Activated CD4-positive, alpha-beta T cell treated with anti-CD3 and anti-CD28 coated beads for 24 hours (primary cell): ENCODE results near the gene CTDP1.
"Not testable (repeated sequence)": the region's sequence is repeated elsewhere in the genome, so short reads cannot be mapped to it uniquely, and the experiment has no call there.

Experiments used
- DNase-seq, 2 donors: peaks; one replicate each; pipeline ENCODE4 v3.0.0-alpha.2; 2020; ENCODE audit warnings: low read depth in 2 of 2

CTDP1 gene

DNA sequence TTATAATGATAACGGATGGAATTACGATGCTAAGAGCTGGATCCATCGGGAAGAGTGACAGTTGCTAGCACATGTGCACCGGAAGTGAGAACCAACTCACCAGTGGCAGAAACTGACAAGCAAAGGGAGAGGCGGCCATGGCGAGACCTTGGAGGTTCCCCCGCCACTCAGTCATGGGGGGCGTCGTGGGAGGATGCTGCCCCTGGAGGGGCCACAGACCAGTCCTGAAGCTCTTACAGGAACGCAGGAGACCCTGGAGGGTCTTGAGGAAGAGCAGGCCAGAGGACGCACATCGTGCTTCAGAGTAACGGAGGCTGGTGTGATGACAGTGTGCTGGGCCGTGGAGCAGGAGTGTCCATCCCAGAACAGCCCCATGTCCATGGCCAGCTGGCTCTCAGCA, 65.0 kb downstream of the CTDP1 start:
- DNase-seq, result no peak

DNA sequence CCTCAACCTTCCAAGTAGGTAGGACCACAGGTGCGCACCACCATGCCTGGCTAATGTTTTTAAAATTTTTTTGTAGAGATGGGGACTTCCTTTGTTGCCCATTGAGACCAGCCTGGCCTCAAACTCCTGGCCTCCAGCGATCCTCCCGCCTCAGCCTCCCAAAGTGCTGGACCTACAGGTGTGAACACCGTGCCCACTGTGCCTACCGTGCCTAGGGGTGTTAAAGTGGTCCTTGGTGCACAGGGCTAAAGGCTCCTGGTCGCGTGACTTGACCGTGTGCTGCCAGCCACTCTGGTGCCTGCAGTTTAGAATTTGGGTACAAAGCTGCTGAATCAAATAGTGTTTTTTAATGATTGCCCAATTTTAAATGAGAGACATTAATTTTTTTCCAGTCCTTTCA, 67.1 kb downstream of the CTDP1 start:
- no peak for DNase-seq

DNA sequence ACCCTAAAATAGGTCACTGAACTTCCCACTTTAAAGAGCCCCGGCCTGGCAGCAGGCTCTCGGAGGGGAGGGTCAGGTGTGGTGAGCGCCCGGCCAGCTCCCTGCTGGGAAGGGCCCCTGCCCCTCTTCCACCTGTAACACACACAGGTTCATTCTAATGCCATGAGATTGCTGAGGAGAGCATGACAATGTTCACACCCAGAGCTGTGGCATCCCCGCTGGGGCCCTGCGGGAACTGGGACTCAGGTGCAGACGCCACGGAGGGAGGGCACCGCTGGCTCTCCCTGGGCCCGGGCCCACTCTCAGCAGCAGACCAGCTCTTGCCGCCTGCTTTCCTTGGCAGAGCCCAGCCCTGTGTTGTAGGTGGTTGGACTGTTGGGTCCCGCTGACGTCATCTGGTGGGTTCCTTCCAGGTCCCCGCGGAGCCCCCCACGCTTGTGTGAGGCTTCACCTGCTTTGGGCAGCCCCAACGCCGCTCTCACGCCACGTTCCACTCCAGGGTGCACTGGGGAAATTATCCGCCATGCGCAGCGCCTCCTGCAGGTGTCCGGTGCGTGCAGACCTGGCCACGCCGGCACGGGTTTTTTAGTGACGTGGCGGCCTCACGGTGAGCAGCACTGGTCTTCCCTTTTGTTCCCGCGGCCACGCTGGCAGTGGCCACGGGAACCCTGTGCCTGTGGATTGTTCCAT, 67.7 kb downstream of the CTDP1 start:
- no peak for DNase-seq

DNA sequence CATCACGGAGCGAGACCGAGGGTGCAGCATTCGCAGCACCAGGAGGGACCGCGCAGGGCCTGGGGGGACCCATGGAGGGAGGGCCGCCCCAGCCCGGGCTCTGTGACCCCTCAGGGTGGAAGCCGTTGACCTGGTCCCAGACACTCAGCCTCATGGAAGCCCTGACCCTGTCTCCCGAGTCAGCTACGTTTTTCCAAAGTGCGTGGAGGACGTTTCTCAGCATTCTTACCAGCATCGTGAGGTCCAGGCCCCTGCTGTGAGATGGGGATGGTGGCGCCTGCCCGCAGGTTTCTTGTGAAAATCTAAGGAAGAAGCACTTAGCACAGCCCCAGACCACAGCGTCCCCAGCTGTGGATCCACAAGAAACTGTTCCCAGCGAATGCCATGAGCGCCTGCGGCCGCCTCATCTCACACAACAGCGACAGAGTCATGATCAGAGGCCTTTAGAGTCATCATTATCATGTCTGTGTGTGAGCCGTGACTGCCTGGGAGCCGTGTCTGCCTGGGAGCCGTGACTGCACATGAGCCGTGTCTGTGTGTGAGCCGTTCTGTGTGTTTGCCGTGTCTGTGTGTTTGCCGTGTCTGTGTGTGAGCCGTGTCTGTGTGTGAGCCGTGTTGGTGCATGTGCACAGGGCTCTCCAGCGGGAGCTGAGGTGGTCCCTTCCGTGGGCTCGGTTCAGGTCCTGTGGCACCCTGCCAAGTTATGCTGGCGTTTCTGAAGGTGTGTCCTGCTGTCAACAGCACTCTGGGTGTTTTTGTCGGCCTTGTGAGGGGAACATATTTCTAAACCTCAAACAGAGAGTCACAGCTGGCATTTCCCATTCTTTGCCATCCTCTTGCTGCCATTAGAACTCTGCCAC, 68.9 kb downstream of the CTDP1 start:
- DNase-seq, result no peak

DNA sequence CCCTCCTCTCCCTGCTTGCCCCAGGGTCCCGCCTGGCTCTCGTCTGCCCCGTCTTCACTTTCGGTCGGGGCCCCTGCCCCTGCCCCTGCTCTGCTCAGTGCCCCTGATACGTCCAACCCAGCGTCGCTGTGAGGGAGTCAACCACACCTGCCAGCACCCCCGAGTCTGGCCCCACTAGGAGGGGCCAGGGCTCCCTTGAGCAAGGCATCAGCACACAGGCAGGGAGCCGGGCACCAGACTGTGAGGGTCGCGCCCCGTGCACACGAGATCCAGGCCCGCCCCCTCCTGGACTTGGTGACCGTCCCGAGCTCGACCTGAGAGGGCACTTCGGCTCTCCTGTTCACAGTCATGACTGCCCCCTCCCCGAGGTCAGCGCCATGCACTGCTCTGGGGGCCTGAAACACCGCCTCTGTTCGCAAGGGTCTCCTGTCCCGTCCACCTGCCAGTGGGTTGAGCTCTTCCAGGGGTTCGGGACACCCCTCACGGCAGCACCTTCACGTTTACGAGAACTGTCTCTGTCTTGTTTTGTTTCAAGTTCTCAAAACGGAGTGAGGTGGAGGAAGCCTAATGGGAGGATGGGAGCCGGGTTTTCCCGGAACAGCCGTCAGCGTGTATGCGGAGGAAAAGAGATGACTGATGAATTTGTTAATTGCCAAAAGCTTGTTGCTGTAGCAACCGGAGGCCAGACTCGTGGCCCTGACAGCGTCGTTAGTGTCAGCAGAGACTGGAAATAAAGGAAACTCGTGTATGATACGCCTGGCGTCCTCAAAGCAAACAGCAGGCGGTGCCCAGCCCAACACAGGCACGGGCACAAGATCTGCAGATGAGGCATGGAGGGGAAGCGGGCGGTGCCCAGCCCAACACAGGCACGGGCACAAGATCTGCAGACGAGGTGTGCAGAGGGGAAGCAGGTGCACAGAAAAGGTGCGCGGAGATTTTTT, 69.9 kb downstream of the CTDP1 start:
- DNase-seq, result no peak

DNA sequence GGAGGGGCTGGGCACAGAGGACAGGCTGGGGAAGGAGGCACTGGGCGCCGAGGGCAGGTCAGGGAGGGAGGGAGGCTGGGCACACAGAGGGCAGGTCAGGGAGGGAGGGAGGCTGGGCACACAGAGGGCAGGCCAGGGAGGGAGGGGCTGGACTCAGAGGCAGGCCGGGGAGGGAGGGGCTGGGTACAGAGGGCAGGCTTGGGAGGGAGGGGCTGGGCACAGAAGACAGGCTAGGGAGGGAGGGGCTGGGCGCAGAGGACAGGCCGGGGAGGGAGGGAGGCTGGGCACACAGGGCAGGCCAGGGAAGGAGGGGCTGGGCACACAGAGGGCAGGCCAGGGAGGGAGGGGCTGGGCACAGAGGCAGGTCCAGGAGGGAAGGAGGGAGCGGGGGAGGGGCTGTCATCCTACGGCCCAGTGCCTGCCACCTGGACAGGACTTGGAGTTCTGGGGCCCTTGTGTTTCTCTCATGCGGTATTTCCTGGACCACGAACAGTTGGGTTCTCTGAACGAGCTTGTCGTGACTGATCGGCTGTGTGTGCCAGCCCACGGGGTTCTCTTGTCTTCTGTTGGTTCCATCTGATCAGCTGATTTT, 71.5 kb downstream of the CTDP1 start:
- DNase-seq, result no peak

DNA sequence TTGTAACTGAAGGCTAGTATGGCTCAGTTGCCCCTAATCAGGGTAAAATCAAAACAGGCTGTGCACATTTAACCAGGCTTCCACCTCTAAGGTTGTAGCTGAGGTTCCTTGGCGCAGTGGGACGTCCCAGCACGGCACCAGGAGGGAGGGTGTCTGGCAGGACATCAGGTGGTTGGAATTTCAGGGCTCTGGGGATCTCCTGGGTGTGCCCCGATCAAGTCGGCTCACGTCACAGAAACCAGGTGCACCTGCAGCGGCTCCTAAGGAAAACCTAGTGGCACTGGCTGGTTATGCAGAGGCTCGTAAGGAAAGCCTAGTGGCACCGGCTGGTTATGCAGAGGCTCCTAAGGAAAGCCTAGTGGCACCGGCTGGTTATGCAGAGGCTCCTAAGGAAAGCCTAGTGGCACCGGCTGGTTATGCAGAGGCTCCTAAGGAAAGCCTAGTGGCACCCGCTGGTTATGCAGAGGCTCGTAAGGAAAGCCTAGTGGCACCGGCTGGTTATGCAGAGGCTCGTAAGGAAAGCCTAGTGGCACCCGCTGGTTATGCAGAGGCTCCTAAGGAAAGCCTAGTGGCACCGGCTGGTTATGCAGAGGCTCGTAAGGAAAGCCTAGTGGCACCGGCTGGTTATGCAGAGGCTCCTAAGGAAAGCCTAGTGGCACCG, 72.4 kb downstream of the CTDP1 start:
- not testable (repeated sequence) for DNase-seq

DNA sequence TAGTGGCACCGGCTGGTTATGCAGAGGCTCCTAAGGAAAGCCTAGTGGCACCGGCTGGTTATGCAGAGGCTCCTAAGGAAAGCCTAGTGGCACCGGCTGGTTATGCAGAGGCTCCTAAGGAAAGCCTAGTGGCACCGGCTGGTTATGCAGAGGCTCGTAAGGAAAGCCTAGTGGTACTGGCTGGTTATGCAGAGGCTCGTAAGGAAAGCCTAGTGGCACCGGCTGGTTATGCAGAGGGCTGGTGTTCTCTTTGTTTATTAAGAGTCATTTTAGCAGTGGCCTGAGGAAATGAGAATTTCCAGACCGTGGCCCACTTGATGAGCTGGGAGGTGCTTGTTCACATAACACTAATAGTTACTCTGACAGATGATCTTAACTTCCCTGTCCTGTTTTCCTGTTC, 73.3 kb downstream of the CTDP1 start:
- DNase-seq, result not testable (repeated sequence)

DNA sequence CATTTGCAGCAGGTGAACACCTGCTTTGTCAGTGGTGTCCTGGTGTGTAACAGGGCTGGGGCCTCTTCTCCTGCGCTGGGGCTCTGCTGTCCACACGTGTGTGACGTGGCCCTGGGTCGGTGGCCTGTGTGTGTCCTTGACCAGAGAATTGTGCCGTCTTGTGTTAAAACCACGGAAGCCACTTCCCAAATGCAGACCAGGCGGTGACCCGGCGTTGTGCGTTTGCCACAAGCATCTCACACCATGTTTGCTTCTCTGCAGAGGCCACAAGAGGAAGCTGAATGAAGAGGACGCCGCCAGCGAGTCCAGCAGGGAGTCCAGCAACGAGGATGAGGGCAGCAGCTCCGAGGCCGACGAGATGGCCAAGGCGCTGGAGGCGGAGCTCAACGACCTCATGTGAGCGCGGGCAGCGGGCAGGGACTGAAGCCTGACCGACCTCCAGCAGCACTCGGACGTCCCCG, 73.8 kb downstream of the CTDP1 start:
- DNase-seq, result no peak

DNA sequence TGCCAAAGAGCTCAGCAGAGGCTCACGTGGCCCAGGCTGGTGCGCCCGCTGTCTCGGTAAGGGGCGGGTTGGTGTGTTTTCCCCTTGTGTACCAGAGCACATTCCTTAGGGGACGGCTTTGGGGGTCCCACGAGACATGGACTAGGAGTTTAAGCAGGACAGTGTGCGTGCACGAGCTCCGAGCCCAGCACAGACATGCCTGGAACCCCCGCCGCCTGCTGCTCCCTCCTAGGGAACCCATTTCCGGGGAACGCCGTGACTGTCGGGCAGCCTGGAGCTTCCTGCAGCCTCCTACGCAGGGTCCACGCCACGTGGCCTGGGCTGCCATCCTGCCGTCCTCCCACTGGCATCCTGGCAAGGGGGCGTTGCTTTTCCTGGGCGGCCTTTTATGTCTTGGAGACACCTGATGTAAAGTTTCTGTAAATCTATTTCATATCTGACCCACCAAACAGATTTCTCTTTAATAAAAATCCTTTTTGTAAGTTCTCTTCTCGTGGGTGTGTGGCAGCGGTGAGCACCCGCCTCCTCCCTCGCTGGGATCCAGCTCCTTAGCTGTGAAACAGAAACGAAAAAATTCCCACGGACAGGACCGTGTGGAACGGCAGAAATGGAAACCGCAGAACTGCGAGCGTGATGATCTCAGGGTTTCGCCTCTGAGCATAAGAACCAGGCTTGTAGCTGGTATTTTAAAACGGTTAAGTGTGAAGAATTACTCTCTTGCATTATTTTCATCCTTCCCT, 74.6 kb downstream of the CTDP1 start:
- no peak for DNase-seq

DNA sequence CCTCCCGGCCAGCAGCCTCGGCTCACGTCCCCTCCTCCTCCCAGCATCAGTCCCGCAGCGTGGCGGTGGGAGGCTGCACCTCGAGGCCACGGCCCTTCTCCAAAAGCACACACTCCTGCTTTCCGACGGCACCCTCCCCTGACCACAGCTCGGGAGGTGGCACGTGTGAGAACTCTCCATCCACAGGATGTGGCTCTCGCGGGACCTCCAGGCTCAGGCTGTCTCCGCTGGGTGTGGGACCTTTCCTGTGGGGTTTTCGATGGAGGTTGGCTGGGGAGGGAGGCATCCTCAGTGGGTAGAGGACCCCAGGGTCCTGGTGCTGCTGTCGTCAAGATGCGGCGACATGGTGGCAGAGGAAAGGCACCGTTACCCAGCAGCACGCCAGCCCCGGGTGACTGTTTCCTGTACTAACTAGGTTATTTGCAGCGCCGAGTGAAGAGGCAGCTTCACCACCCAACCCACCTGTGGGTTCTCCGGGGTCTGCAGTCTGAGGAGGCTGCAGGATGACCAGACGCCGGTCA, 75.3 kb downstream of the CTDP1 start:
- DNase-seq, result no peak

DNA sequence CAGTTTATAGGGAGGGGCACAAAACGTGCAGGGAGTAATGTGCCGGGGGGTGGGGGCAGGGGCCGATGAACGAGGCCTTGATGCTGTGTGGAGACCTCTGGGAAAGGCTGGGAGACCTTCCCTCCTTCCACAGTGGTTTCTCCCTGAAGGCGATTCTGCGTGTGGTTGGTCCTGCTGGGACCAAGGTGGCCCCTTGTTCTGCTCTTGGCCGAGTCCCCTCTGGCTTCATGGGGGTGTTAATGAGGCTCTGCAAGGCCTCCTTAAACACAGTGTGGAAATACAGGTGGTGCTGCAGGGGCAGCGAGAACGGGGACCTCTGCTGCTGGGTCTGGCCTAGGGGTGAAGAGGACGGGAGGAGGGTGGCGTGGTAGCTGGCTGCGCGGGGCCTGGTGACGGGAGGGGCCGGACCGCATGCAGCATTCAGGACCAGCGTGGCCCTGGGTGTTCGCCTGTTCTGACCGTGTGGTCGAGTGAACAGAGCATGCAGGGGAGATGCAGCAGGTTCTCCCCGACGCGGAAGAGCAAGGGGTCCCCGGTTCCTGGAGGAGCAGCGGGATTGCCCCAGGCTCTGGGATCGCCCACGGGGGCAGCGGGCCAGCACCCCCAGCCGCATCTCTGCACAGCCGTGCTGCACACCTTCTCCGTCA, 76.0 kb downstream of the CTDP1 start:
- DNase-seq, result no peak

DNA sequence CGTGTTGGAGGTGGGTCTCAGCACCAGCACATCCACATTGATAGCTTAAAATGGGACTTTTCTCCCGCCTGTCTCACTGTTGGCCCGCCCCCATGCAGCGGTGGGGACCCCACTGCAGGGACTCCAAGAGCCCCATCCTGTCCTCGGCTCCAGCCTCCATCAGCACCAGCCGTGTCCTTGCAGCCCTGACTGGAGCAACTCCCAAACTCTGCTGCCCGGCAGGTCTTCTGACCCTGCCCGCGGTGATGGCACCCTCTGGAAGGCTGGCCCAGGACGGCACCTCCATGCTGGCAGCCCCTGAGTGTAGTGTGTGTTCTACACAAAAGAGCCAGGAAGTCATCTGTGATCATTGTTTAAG, 76.5 kb downstream of the CTDP1 start:
- no peak for DNase-seq

DNA sequence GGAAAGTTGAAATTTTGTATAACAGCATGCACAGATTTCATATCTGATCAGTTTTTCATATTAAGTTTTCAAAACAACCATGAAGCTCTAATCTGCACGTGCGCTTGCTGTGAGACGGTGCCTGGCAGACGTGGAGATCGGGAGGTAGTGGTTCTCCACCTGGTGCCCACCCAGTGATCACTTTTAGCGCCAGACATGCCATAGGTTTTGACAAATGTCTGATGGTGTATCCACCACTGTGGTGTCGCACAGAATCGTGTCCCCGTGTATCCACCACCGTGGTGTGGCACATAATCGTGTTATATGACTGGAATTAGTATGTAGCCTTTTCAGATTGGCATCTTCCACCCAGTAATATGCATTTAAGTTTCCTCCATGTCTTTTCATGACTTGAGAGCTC, 77.2 kb downstream of the CTDP1 start:
- no peak for DNase-seq

DNA sequence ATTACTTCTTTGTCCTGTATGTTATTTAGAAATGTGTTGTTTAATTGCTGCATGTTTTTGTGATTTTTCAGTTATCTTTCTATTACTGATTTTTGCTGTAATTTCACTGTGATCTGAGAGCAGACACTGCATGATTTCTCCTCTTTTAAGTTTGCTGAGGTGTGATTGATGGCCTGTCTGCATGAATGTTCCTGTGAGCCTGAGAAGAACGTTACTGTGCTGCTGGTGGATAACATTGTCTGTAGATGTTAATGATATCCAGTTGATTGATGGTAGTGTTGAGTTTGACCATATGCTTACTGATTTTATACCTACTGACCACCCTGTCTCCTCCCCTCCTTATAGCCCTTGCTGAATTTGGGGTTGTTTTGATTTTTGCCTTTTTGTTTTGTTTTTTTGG, 80.7 kb downstream of the CTDP1 start:
- no peak for DNase-seq

DNA sequence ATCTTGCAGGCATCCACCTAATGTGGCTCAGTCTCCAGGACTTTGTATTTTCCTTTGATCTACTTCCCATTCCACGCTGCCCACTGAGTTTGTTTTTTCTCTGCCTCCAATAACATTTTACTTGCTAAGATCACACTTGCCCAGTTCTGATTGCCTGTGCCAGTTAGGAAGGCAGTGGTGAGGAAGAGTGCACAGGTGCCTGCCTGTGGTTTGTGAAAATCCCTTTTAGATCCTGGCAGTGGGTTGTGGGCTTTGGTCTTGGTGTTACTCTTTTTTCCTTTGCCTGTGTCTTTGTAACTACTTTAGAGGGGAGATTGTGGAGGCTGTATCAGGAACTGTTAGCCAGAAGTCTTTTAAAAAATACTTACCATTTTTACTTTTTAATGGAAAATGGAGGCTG, 81.3 kb downstream of the CTDP1 start:
- no peak for DNase-seq

DNA sequence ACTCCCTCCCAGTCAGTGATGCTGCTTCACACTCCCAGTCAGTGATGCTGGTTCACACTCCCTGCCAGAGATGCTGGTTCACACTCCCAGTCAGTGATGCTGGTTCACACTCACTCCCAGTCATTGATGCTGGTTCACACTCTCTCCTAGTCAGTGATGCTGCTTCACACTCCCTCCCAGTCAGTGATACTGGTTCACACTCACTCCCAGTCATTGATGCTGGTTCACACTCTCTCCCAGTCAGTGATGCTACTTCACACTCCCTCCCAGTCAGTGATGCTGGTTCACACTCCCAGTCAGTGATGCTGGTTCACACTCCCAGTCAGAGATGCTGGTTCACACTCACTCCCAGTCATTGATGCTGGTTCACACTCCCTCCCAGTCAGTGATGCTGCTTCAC, 83.8 kb downstream of the CTDP1 start:
- DNase-seq, result no peak

DNA sequence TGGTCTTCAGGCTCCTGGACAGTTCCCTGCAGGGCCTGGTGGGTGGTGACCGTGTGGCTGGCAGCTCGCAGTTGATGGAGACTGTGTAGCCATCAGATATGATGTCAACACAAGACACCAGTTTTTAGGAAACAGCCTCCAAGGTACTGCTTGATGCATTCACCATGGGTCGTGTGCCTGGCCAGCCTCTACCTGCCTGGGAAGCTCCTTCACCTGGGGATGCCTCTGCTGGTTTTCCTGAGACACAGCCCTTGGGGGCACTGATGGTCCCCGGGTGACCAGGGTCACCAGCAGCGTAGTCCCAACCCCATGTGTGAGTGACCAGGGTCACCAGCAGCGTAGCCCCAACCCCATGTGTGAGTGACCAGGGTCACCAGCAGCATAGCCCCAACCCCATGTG, 84.5 kb downstream of the CTDP1 start:
- no peak for DNase-seq

DNA sequence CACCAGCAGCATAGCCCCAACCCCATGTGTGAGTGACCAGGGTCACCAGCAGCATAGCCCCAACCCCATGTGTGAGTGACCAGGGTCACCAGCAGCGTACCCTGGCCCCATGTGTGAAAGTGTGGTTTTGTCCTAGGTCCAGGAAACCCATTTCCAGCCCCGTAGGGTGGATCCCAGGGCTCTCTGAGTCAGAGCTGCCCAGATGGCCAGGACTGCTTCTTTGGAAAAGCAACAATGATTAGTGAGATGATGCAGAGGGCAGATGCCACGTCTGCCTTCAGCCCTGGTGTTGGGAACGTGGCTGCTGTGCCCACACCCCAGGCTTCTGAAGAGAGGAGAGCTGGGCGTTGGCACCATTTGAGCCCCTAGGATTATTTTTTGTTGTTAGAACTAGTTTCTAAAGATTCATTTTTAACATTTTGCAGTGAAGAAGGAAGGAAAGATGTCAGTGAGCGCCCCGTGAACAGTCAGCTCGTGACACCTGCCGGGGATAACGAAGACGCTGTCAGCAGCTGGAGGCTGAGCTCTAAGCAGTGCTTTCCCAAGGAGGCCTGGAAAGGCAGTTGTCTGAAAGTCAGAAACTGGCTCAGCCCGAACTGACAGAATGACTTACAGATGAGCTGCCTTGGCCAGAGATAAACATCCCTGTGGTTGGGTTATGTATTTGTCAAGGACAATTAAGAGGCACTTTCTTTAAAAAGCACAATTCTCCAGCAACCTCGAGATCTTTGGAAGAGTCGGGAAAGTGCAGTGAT, 86.1 kb downstream of the CTDP1 start:
- DNase-seq, result no peak
